Measurements from ENCODE around the gene SLC6A7. TPM values are rescaled to one million over a fixed set of nuclear protein-coding genes. Genes with fewer than 3 reads are reported as not detected.

Gene SLC6A7
- total and polyA plus RNA-seq, 9 donors = 0.02 TPM; not detected in 8

DNA sequence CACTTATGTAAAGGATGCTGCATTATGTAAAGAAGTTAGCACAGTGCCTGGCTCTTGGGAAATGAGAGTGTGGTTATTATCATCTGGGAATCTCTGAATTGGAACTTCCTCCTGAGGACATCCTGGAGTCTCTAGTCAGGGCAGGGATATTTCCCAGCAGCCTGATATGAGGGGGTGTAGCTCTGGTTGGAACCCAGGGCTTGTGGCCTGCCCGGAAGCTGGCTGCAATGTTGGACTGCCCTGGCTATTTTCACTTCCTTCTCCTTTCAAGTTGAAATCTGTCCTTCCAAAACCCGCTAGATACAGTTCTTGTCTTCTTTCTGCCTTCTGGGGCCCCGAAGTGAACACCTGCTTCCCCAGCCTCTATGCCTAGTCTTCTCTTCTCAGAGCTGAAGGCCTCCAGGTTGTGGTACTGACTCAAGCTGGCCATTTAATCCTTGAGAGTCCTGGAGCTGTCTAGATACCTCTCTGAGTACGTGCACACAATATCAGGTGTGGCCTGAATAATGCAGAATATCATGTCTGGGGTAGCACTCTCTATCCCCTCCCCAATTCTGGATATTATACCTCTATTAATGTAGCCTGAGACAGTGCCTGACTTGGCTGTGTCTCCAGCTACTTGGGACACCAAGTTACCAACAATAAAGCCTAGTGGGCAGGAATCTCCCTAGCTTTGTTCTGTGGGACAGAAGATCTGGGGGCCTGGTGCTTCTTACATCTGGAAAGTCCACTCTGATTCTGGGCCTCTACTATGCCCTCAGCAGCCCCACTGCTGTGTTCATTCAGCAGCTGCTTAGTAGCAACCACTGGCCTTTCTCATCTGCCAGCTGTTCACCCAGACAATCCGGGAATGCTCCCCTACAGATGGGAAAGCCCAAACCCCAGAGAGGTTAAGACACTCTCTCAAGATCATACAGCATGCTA lies 45.0 kb downstream of the SLC6A7 start:
- no peak overlapping the region for H3K4me3 ChIP-seq
- no peaks in the 10 kb centered on the region for H3K27me3 ChIP-seq
- intact Hi-C loops (cut with DNase I) = no loop called here
- no peak overlapping the region for H3K27ac ChIP-seq
- no peak for DNase-seq
- H3K4me1 ChIP-seq (ENCODE audit: insufficient read depth) = no peaks in the 10 kb centered on the region
- H3K9me3 ChIP-seq = no peaks in the 10 kb centered on the region
- WGBS, 3 donors = 72 to 82% (median 73%) methylated on average over 5 of the region's 5 CpGs
- H3K36me3 ChIP-seq = no peaks in the 10 kb centered on the region
- no peak for TF ChIP-seq EP300 (IDR thresholded peaks at IDR 0.05)
- no peak for TF ChIP-seq CTCF (IDR thresholded peaks at IDR 0.05)
- TF ChIP-seq POLR2A (IDR thresholded peaks at IDR 0.05) = no peak

GRCh38 chr5:150235500-150235854 lies 45.6 kb downstream of the SLC6A7 start:
- DNase-seq = no peak
- intact Hi-C loops (cut with DNase I) = no loop called here
- Histone ChIP-seq H3K27ac (no peak overlapping the region), H3K36me3 (no peaks in the 10 kb centered on the region), H3K27me3 (no peaks in the 10 kb centered on the region), H3K4me3 (no peak overlapping the region), H3K4me1 (ENCODE audit: insufficient read depth) (no peaks in the 10 kb centered on the region), H3K9me3 (no peaks in the 10 kb centered on the region)
- TF ChIP-seq POLR2A (IDR thresholded peaks at IDR 0.05) = no peak
- 67 to 78% (median 71%) methylated on average over 5 of the region's 5 CpGs for WGBS, 3 donors

DNA sequence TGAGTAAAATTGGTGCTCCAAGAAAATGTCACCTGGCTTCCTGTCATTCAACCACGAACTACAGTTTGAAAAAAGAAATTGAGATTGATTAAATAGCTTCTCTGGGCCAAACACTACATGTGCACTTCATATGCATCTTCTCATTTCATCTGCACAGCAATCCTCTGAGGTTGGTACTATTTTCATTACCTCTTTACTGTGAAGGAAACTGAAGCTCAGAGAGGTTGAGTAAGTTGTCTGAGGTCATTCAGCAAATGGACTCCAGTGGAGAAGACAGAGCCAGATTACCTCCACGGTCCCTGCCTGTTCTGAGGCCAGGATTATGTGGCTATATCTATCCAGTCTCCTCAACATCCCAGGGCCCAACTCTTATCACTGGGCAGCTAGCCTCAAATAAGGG lies 46.5 kb downstream of the SLC6A7 start:
- intact Hi-C loops (cut with DNase I) = no loop called here
- no peak overlapping the region for H3K27ac ChIP-seq
- WGBS, 3 donors = 83 to 89% (median 86%) methylated on average over 2 of the region's 2 CpGs

GRCh38 chr5:150236981-150237754 lies 47.3 kb downstream of the SLC6A7 start:
- TF ChIP-seq EP300 (IDR thresholded peaks at IDR 0.05) (no peak), CTCF (IDR thresholded peaks at IDR 0.05) (no peak), POLR2A (IDR thresholded peaks at IDR 0.05) (no peak)
- 86 to 89% (median 86%) methylated on average over 15 of the region's 15 CpGs for WGBS, 3 donors

More for the DNA sequence above, 46.5 kb downstream of the SLC6A7 start:
- Histone ChIP-seq H3K4me1 (ENCODE audit: insufficient read depth) (no peaks in the 10 kb centered on the region), H3K36me3 (no peaks in the 10 kb centered on the region), H3K9me3 (no peaks in the 10 kb centered on the region), H3K27me3 (no peaks in the 10 kb centered on the region), H3K4me3 (no peak overlapping the region)
- TF ChIP-seq POLR2A (IDR thresholded peaks at IDR 0.05) (no peak), CTCF (IDR thresholded peaks at IDR 0.05) (no peak), EP300 (IDR thresholded peaks at IDR 0.05) (no peak)
- no peak for DNase-seq

More at GRCh38 chr5:150236981-150237754, 47.3 kb downstream of the SLC6A7 start:
- no peaks in the 10 kb centered on the region for H3K36me3 ChIP-seq
- intact Hi-C loops (cut with DNase I) = no loop called here
- no peaks in the 10 kb centered on the region for H3K27me3 ChIP-seq
- H3K27ac ChIP-seq = no peak overlapping the region
- H3K9me3 ChIP-seq = no peaks in the 10 kb centered on the region
- no peak overlapping the region for H3K4me3 ChIP-seq
- H3K4me1 ChIP-seq (ENCODE audit: insufficient read depth) = no peaks in the 10 kb centered on the region
- DNase-seq = no peak
